A673 (cell line): ENCODE measurements around the gene THSD1. TPM values are rescaled to one million over a fixed set of nuclear protein-coding genes. Genes with fewer than 3 reads are reported as not detected.

Source experiments
- BruUV-seq: library from RNA; stranded (reverse); fragments of 400-500 nt; replicated peaks from 2 replicates; lab custom pipeline; 2021; lab: Mats Ljungman, UMichigan
- CTCF ChIA-PET: fragments of 300-600 bp; sonication (Branson Sonifier 250); formaldehyde crosslinking; loops from one replicate; lab custom pipeline; 2022; ENCODE audit warnings: antibody characterized with exemption; lab: Charles Lee
- POLR2A ChIA-PET: fragments of 300-600 bp; sonication (Branson Sonifier 250); formaldehyde crosslinking; loops from one replicate; lab custom pipeline; 2022; ENCODE audit warnings: antibody characterized with exemption; ENCODE audit not compliant: low non-redundant PET; lab: Charles Lee
- DNase-seq: peaks from one replicate; pipeline ENCODE4 v3.0.0-alpha.2; 2015; ENCODE audit warnings: low spot score
- H3K27ac ChIP-seq: fragments of 200-600 bp; sonication (generic); 2 replicates; pipeline ENCODE4 v1.5.1; 2016; ENCODE audit warnings: mixed run types, low read depth, mild to moderate bottlenecking, mixed read lengths, antibody characterized with exemption, low read length; ENCODE audit not compliant: poor library complexity, severe bottlenecking
- H3K27me3 ChIP-seq: fragments of 200-600 bp; sonication (generic); replicated peaks from 2 replicates; pipeline ENCODE4 v1.6.1; 2017; ENCODE audit warnings: mixed run types, low read depth, mild to moderate bottlenecking, mixed read lengths, antibody characterized with exemption, low read length; ENCODE audit not compliant: insufficient read depth, poor library complexity
- H3K36me3 ChIP-seq: fragments of 200-600 bp; sonication (generic); 2 replicates; pipeline ENCODE4 v1.6.1; 2016; ENCODE audit warnings: mixed run types, mild to moderate bottlenecking, mixed read lengths, antibody characterized with exemption, low read length; ENCODE audit not compliant: insufficient read depth, poor library complexity, severe bottlenecking
- H3K4me1 ChIP-seq: fragments of 200-600 bp; sonication (generic); 2 replicates; pipeline ENCODE4 v1.6.1; 2017; ENCODE audit warnings: mixed run types, mild to moderate bottlenecking, mixed read lengths, antibody characterized with exemption, low read length; ENCODE audit not compliant: insufficient read depth, poor library complexity, severe bottlenecking
- H3K4me3 ChIP-seq: fragments of 200-600 bp; sonication (generic); 2 replicates; pipeline ENCODE4 v1.5.1; 2016; ENCODE audit warnings: low read depth, mixed run types, mild to moderate bottlenecking, mixed read lengths, low read length; ENCODE audit not compliant: poor library complexity, severe bottlenecking
- H3K9me3 ChIP-seq: fragments of 200-600 bp; sonication (generic); 2 replicates; pipeline ENCODE4 v1.6.1; 2016; ENCODE audit warnings: mixed run types, low read depth, mild to moderate bottlenecking, mixed read lengths, antibody characterized with exemption, low read length; ENCODE audit not compliant: poor library complexity, severe bottlenecking
- EZH2 ChIP-seq: fragments of 200-600 bp; sonication (generic); IDR thresholded peaks from 2 replicates; pipeline ENCODE4 v1.6.1; 2017; ENCODE audit warnings: borderline replicate concordance, low read depth, mild to moderate bottlenecking, mixed read lengths, antibody characterized with exemption, low read length; ENCODE audit not compliant: poor library complexity, severe bottlenecking
- intact Hi-C: fragments of 100-400 bp; cut with micrococcal nuclease; formaldehyde crosslinking; loops from one replicate; pipeline ENCODE4 v1.10.0; 2022; ENCODE audit not compliant: unreplicated experiment
- total RNA-seq: library from RNA; stranded (reverse); gene quantifications from 2 replicates; pipeline ENCODE4 v1.2.3, GENCODE V29; 2021
- TF ChIP-seq, protein P1 (sequence below): fragments of 300-800, 200-600 bp; sonication (generic); conservative IDR thresholded peaks from 2 replicates; pipeline ENCODE4 v1.5.1; 2017; ENCODE audit warnings: low read depth, mild to moderate bottlenecking, antibody characterized with exemption, low read length, moderate library complexity, mixed read lengths

THSD1 gene
- total RNA-seq, 1 experiment from 2014 or later = 0.13 TPM

DNA sequence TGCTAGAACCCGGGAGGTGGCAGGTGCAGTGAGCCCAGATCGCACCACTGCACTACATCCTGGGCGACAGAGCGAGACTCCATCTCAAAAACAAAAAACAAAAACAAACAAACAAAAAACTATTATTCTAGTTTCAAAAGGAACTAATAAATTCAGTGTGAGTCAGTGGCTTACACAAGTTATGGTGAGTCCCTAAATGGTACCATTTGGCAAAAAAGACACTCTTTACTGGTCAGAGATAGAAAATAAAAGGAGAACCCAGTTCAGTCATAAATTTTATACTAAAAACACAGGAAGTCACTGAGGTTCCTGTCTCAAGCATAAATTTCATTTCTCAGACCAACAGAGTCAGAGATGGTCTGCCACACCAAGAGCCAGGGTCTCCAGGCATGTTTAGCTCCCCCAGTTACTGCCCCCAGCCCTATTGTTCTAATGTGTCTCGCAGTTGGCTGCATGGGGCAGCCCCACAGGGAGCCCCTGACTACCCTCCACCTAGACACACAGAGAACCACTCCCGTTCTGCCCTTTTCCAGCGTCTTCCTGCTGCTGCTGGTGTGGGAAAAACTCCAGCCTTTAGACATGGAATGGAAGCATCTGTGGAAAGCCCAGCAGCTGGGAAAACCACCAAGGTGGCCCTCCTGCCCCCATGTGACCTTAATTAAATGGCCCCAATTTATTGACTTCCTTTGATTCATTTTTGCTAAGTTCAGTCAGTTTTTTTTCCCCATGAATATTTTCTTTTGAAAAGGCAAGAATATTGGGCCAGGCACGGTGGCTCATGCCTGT, 12.2 kb downstream of the THSD1 start:
- intact Hi-C loops = no loop called here
- Histone ChIP-seq H3K36me3 (no peaks in the 10 kb centered on the region), H3K9me3 (no peaks in the 10 kb centered on the region), H3K4me1 (no peaks in the 10 kb centered on the region), H3K4me3 (no peak overlapping the region), H3K27me3 (no peaks in the 10 kb centered on the region), H3K27ac (no peak overlapping the region)
- DNase-seq = no peak
- TF ChIP-seq, protein P1, sequence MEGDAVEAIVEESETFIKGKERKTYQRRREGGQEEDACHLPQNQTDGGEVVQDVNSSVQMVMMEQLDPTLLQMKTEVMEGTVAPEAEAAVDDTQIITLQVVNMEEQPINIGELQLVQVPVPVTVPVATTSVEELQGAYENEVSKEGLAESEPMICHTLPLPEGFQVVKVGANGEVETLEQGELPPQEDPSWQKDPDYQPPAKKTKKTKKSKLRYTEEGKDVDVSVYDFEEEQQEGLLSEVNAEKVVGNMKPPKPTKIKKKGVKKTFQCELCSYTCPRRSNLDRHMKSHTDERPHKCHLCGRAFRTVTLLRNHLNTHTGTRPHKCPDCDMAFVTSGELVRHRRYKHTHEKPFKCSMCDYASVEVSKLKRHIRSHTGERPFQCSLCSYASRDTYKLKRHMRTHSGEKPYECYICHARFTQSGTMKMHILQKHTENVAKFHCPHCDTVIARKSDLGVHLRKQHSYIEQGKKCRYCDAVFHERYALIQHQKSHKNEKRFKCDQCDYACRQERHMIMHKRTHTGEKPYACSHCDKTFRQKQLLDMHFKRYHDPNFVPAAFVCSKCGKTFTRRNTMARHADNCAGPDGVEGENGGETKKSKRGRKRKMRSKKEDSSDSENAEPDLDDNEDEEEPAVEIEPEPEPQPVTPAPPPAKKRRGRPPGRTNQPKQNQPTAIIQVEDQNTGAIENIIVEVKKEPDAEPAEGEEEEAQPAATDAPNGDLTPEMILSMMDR = no peak
- no peak for TF ChIP-seq EZH2
- BruUV-seq = no TSS peak
- POLR2A ChIA-PET = no interaction called here
- CTCF ChIA-PET = no interaction called here

- H3K4me3 ChIP-seq = no peak overlapping the region
- CTCF ChIA-PET = no interaction called here
- H3K4me1 ChIP-seq = no peaks in the 10 kb centered on the region
- intact Hi-C loops = no loop called here
- no peak overlapping the region for H3K27ac ChIP-seq
- H3K36me3 ChIP-seq = no peaks in the 10 kb centered on the region
- H3K9me3 ChIP-seq = no peaks in the 10 kb centered on the region
- BruUV-seq = no TSS peak
- no peak for DNase-seq
- no peaks in the 10 kb centered on the region for H3K27me3 ChIP-seq
- POLR2A ChIA-PET = no interaction called here
- TF ChIP-seq, protein P1 = no peak
- no peak for TF ChIP-seq EZH2
Measured at GRCh38 chr13:52387721-52388120, 18.3 kb downstream of the THSD1 start.

- no peaks in the 10 kb centered on the region for H3K27me3 ChIP-seq
- no TSS peak for BruUV-seq
- H3K4me1 ChIP-seq = no peaks in the 10 kb centered on the region
- no peak overlapping the region for H3K27ac ChIP-seq
- TF ChIP-seq EZH2 = no peak
- TF ChIP-seq, protein P1 = no peak
- no peaks in the 10 kb centered on the region for H3K9me3 ChIP-seq
- H3K36me3 ChIP-seq = no peaks in the 10 kb centered on the region
- intact Hi-C loops = no loop called here
- DNase-seq = no peak
- POLR2A ChIA-PET = no interaction called here
- H3K4me3 ChIP-seq = no peak overlapping the region
- CTCF ChIA-PET = no interaction called here
Measured at GRCh38 chr13:52385870-52386269, 20.1 kb downstream of the THSD1 start.
